ENCODE data around the gene CD3E. TPM values are rescaled to one million over a fixed set of nuclear protein-coding genes. Genes with fewer than 3 reads are reported as not detected.

CD3E gene
- total and polyA plus RNA-seq, 8 donors: 0.23 to 2.1 (median 1.2) TPM

GRCh38 chr11:118295199-118295598, 9.3 kb upstream of the CD3E start:
- no peak for ATAC-seq
- 71 to 73% methylated on average over 5 of the region's 5 CpGs for WGBS, 2 donors

GRCh38 chr11:118295815-118296454, 8.6 kb upstream of the CD3E start:
- peak; percentile 64 to 80 (median 78) for ATAC-seq
- no peak overlapping the region for H3K4me3 ChIP-seq
- TF ChIP-seq CTCF (IDR thresholded peaks at IDR 0.05): peak; percentile 18 to 43 (median 34)
- peak in 1 of 6 donors; percentile 40 for DNase-seq
- no peaks in the 10 kb centered on the region for H3K9me3 ChIP-seq
- no peak for FAIRE-seq
- no peaks in the 10 kb centered on the region for H3K36me3 ChIP-seq
- H3K27me3 ChIP-seq: peaks cover 0 to 7% (median 0%) of the 10 kb centered on the region in 4 donors
- intact Hi-C loops (cut with DNase I): loop anchor here in 1 of 3 donors (10.0 kb wide), 1 partner anchor 189 kb away; no protein-coding TSS in a partner anchor
- no peak overlapping the region for H3K27ac ChIP-seq
- WGBS, 2 donors: 26 to 32% methylated on average over 3 of the region's 3 CpGs
- no peaks in the 10 kb centered on the region for H3K4me1 ChIP-seq

More at GRCh38 chr11:118295199-118295598, 9.3 kb upstream of the CD3E start:
- Histone ChIP-seq H3K36me3 (no peaks in the 10 kb centered on the region), H3K27me3 (peaks cover 0 to 7% (median 0%) of the 10 kb centered on the region in 4 donors), H3K4me3 (no peak overlapping the region), H3K4me1 (no peaks in the 10 kb centered on the region), H3K9me3 (no peaks in the 10 kb centered on the region), H3K27ac (no peak overlapping the region)
- FAIRE-seq: no peak
- no peak for DNase-seq
- intact Hi-C loops (cut with DNase I): loop anchor here in 1 of 3 donors (10.0 kb wide), 1 partner anchor 190 kb away; no protein-coding TSS in a partner anchor
- TF ChIP-seq CTCF (IDR thresholded peaks at IDR 0.05): no peak

DNA sequence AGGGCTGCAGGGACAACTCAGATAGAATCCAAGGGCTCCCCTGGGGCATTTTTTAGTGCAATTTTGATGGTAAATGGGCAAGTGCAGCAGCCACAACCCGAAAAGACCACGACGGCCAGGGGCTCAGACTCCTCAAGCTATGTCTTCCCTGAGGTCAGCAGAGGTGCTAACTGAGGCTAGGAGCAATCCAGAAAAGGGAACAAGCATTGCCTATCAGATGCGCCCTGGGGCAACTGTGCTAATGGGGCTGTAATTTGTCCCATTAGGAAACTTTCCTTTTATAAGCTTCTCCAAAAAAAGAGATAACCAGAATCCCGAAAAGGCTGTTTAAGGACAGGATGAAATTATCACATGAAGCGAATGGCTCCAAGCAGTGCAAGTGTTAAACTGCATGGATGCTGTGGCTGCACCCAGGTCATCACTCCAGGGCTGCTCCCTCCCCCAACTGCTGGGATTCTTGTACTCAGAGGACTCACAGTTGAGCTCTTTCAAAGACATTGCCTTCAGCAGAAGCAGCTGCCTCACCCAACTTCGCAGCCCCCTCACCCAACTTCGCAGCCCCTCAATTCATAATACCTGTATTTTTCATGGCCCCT, 2.8 kb upstream of the CD3E start:
- ATAC-seq (no peak), FAIRE-seq (no peak), DNase-seq (no peak)
- WGBS, 2 donors: 42 to 53% methylated on average over 8 of the region's 8 CpGs
- Histone ChIP-seq H3K4me3 (no peak overlapping the region), H3K4me1 (no peaks in the 10 kb centered on the region), H3K27ac (no peak overlapping the region), H3K27me3 (no peaks in the 10 kb centered on the region), H3K36me3 (no peaks in the 10 kb centered on the region), H3K9me3 (no peaks in the 10 kb centered on the region)
- no peak for TF ChIP-seq CTCF (IDR thresholded peaks at IDR 0.05)
- intact Hi-C loops (cut with DNase I): loop anchor here in 1 of 3 donors (5.0 kb wide), 2 partner anchors 51 to 104 kb away; no protein-coding TSS in a partner anchor

DNA sequence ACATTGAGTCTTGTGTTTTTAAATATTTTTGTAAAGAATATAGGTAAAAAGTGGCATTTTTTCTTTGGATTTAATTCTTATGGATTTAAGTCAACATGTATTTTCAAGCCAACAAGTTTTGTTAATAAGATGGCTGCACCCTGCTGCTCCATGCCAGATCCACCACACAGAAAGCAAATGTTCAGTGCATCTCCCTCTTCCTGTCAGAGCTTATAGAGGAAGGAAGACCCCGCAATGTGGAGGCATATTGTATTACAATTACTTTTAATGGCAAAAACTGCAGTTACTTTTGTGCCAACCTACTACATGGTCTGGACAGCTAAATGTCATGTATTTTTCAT, 333 bp upstream of the CD3E start:
- 87 to 92% methylated on average over 1 of the region's 1 CpG for WGBS, 2 donors
- H3K27ac ChIP-seq: no peak overlapping the region
- no peaks in the 10 kb centered on the region for H3K27me3 ChIP-seq
- DNase-seq (no peak), FAIRE-seq (no peak), ATAC-seq (no peak)
- H3K9me3 ChIP-seq: no peaks in the 10 kb centered on the region
- intact Hi-C loops (cut with DNase I): loop anchor here in 1 of 3 donors (5.0 kb wide), 2 partner anchors 48 to 107 kb away; no protein-coding TSS in a partner anchor
- TF ChIP-seq CTCF (IDR thresholded peaks at IDR 0.05): no peak
- no peaks in the 10 kb centered on the region for H3K4me1 ChIP-seq
- no peaks in the 10 kb centered on the region for H3K36me3 ChIP-seq
- no peak overlapping the region for H3K4me3 ChIP-seq

GRCh38 chr11:118305726-118306125, 1.2 kb downstream of the CD3E start:
- Histone ChIP-seq H3K27ac (no peak overlapping the region), H3K9me3 (no peaks in the 10 kb centered on the region), H3K27me3 (peaks cover 0 to 4% (median 0%) of the 10 kb centered on the region in 4 donors), H3K36me3 (no peaks in the 10 kb centered on the region), H3K4me3 (no peak overlapping the region), H3K4me1 (no peaks in the 10 kb centered on the region)
- DNase-seq (no peak), FAIRE-seq (no peak), ATAC-seq (no peak)
- 76 to 77% methylated on average over 8 of the region's 8 CpGs for WGBS, 2 donors
- intact Hi-C loops (cut with DNase I): no loop called here
- TF ChIP-seq CTCF (IDR thresholded peaks at IDR 0.05): no peak

All from pancreas (tissue), 10 donors.